Right lobe of liver (tissue), 4 donors: Measurements from ENCODE around the gene CACNA2D3.

Experiments
- POLR2A ChIP-seq: fragments of 450-650 bp; IDR thresholded peaks from one replicate; pipeline ENCODE4 v1.6.1; 2017; ENCODE audit warnings: antibody characterized with exemption, mild to moderate bottlenecking
- TF ChIP-seq, protein P1 (sequence below), 4 donors: fragments of 200-600 bp in 3 of 4; fragments of 450-650 bp in 1 of 4; IDR thresholded peaks; one replicate each; pipeline versions ENCODE4 v1.5.1 to v1.8.0; 2016 to 2022; ENCODE audit warnings: antibody characterized with exemption in 4 of 4, mild to moderate bottlenecking in 2 of 4
- donor health status: DM: no; HTN: no; CAD: no.
- donor health status: DM: no; HTN: no; CAD: no.
- donor health status: DM: no; HTN: yes; CAD: no.

DNA sequence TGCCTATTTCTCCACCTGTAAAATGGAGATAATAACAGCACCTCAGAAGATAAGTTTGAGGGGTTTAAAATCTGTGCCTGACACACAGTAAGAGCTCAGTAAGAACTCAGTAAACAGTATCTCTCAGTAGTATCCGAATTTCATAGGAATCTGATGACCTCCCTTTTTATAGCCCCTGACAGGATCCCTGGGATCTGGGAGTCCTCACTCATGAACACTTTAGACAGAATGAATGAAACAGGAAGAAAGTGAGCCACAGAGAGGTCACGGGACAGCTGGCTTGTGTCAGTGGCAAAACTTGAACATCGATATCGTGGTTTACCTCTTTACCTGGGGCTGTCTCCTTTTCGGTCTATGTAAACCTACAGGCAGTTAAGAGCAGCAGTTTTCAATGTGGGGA, 754.3 kb downstream of the CACNA2D3 start:
- TF ChIP-seq, protein P1, sequence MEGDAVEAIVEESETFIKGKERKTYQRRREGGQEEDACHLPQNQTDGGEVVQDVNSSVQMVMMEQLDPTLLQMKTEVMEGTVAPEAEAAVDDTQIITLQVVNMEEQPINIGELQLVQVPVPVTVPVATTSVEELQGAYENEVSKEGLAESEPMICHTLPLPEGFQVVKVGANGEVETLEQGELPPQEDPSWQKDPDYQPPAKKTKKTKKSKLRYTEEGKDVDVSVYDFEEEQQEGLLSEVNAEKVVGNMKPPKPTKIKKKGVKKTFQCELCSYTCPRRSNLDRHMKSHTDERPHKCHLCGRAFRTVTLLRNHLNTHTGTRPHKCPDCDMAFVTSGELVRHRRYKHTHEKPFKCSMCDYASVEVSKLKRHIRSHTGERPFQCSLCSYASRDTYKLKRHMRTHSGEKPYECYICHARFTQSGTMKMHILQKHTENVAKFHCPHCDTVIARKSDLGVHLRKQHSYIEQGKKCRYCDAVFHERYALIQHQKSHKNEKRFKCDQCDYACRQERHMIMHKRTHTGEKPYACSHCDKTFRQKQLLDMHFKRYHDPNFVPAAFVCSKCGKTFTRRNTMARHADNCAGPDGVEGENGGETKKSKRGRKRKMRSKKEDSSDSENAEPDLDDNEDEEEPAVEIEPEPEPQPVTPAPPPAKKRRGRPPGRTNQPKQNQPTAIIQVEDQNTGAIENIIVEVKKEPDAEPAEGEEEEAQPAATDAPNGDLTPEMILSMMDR (IDR thresholded peaks at IDR 0.05), result no peak
- TF ChIP-seq POLR2A, result no peak
